ENCODE results near the gene PPM1G. TPM values are rescaled to one million over a fixed set of nuclear protein-coding genes. Genes with fewer than 3 reads are reported as not detected.

The PPM1G gene
- total RNA-seq, 4 donors from 2014 or later = 28.2 to 51.1 (median 41.4) TPM

GRCh38 chr2:27428213-27428977 lies 19.0 kb upstream of the PPM1G start, which contains the start of gene NRBP1:
NRBP1 (plus strand) TSS chr2:27428631; CDS start chr2:27433274, 4,643 bp downstream.
- TF ChIP-seq, protein P1, sequence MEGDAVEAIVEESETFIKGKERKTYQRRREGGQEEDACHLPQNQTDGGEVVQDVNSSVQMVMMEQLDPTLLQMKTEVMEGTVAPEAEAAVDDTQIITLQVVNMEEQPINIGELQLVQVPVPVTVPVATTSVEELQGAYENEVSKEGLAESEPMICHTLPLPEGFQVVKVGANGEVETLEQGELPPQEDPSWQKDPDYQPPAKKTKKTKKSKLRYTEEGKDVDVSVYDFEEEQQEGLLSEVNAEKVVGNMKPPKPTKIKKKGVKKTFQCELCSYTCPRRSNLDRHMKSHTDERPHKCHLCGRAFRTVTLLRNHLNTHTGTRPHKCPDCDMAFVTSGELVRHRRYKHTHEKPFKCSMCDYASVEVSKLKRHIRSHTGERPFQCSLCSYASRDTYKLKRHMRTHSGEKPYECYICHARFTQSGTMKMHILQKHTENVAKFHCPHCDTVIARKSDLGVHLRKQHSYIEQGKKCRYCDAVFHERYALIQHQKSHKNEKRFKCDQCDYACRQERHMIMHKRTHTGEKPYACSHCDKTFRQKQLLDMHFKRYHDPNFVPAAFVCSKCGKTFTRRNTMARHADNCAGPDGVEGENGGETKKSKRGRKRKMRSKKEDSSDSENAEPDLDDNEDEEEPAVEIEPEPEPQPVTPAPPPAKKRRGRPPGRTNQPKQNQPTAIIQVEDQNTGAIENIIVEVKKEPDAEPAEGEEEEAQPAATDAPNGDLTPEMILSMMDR (IDR thresholded peaks at IDR 0.05; ENCODE audit: low read depth) = no peak

DNA sequence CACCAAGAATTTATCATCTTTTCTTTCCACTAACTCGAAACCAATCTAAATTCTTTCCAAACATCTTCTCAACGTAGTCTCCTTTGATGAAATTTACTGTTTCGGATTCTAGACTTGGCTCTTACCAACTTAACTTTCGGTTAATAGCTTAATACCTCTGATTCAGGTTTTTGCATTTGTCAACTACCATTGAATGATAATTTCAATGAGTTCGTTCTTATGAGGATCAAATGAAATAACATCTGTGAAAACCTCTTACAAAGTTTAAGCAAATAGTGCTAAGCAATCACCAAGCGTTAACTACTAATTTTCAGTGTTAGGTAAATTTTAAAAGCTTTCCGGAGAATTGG lies 18.4 kb upstream of the PPM1G start:
- TF ChIP-seq, protein P1 (IDR thresholded peaks at IDR 0.05; ENCODE audit: low read depth) = no peak

DNA sequence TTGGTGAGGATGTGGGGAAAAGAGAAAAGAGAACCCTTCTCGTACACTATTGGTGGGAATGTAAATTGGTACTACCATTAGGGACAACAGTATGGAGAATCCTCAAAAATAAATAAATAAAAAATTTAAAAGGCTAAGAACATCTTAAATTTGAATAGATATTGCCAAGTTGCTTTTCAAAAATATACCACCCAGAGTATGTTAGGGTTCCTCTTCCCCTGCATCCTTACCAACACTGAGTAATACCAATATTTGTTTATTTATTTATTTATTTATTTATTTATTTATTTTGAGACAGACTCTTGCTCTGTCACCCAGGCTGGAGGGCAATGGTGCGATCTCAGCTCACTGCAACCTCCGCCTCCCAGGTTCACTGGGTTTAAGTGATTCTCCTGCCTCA lies 13.6 kb upstream of the PPM1G start:
- TF ChIP-seq, protein P1 (IDR thresholded peaks at IDR 0.05; ENCODE audit: low read depth) = no peak

DNA sequence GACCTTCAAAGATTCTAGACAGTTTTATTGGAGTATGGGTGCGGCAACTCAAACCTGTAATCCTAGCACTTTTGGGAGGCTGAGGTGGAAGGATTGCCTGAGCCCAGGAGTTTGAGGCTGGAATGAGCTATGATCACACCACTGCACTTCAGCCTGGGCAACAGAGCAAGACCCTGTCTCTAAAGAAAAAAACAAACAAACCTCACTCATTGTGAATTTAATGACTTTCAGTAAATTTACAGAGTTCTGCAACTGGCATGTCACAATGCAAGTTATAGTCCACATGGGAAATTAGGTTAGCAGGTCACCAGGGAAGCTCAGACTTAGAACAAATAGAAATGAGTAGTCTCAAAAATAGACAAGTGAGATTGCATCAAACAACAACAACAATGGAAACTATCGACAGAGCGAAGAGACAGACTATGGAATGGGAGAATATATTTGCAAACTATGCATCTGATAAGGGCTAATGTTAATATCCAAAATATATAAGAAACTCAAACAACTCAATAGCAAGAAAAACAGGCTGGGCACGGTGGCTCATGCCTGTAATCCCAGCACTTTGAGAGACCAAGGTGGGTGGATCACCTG lies 12.4 kb upstream of the PPM1G start:
- TF ChIP-seq, protein P1 (IDR thresholded peaks at IDR 0.05; ENCODE audit: low read depth) = no peak

- TF ChIP-seq, protein P1 (IDR thresholded peaks at IDR 0.05; ENCODE audit: low read depth) = no peak
Measured at GRCh38 chr2:27420996-27421395, 11.6 kb upstream of the PPM1G start.

DNA sequence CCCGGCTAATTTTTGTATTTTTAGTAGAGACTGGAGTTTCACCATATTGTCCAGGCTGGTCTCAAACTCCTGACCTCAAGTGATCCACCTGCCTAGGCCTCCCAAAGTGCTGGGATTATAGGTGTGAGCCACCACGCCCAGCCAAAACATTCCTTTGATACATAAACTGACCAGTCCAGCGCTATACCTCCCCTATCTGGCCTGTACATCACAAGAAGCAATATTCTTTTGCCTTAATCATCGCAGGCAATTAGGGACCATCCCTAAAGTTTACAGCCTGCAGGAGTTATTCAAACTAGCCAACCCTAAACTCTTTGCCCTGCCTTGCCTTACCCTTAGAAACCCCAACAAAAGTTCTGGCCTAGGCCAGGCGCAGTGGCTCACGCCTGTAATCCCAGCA lies 6.8 kb upstream of the PPM1G start:
- TF ChIP-seq, protein P1 (IDR thresholded peaks at IDR 0.05; ENCODE audit: low read depth) = no peak

- TF ChIP-seq, protein P1 (IDR thresholded peaks at IDR 0.05; ENCODE audit: low read depth) = no peak
Measured at GRCh38 chr2:27412419-27413152, 3.2 kb upstream of the PPM1G start.

Data from subcutaneous adipose tissue (tissue), 4 donors.